ENCODE data around the gene LSG1. TPM values are rescaled to one million over a fixed set of nuclear protein-coding genes. Genes with fewer than 3 reads are reported as not detected.

Gene LSG1
- polyA plus RNA-seq, 1 experiment, result 23.9 TPM

GRCh38 chr3:194661374-194661773 is 10.6 kb downstream of the LSG1 start:
- H3K36me3 ChIP-seq (ENCODE audit: control insufficient read depth, insufficient read depth, low read length), result peaks cover 8% of the 10 kb centered on the region

GRCh38 chr3:194659778-194660177 is 12.2 kb downstream of the LSG1 start:
- no peak for DNase-seq (ENCODE audit: low read depth)
- TF ChIP-seq CTCF (IDR thresholded peaks at IDR 0.05; ENCODE audit: insufficient read depth, low read depth, low read length), result no peak
- no peak overlapping the region for H3K4me3 ChIP-seq (ENCODE audit: low read depth, low read length)
- POLR2A ChIA-PET, result no interaction called here
- H3K36me3 ChIP-seq (ENCODE audit: control insufficient read depth, insufficient read depth, low read length), result peaks cover 4% of the 10 kb centered on the region; the same call in 1 of the 2 replicates
- CTCF ChIA-PET, result interaction anchor here (0.7 to 4.4 kb wide), 2 partner anchors 11 to 12 kb away, joined by 3 to 16 read pairs; partner anchors contain the start of gene LSG1
- no peaks in the 10 kb centered on the region for H3K27me3 ChIP-seq (ENCODE audit: control insufficient read depth, insufficient read depth, low read length)

More at GRCh38 chr3:194661374-194661773, 10.6 kb downstream of the LSG1 start:
- H3K4me3 ChIP-seq (ENCODE audit: low read depth, low read length), result no peak overlapping the region
- DNase-seq (ENCODE audit: low read depth), result no peak
- no peak for TF ChIP-seq CTCF (IDR thresholded peaks at IDR 0.05; ENCODE audit: insufficient read depth, low read depth, low read length)
- ChIA-PET CTCF (interaction anchor here (1.3 to 4.4 kb wide), 2 partner anchors 9 to 10 kb away, joined by 3 to 16 read pairs; partner anchors contain the start of gene LSG1), POLR2A (no interaction called here)
- no peaks in the 10 kb centered on the region for H3K27me3 ChIP-seq (ENCODE audit: control insufficient read depth, insufficient read depth, low read length)

- CTCF ChIA-PET, result interaction anchor here (4.4 kb wide), 1 partner anchor 13 kb away, joined by 16 read pairs; the partner anchor contains the start of gene LSG1
- POLR2A ChIA-PET, result interaction anchor here (0.6 kb wide), 1 partner anchor 883 kb away, joined by 4 read pairs; no protein-coding TSS in a partner anchor
These were observed 13.3 kb downstream of the LSG1 start for GRCh38 chr3:194658477-194659242.

GRCh38 chr3:194657439-194657838 is 14.6 kb downstream of the LSG1 start:
- TF ChIP-seq CTCF (IDR thresholded peaks at IDR 0.05; ENCODE audit: insufficient read depth, low read depth, low read length), result no peak
- CTCF ChIA-PET, result interaction anchor here (0.8 to 1.0 kb wide), 2 partner anchors 11 to 32 kb away, joined by 3 to 4 read pairs; no protein-coding TSS in a partner anchor
- Histone ChIP-seq H3K36me3 (ENCODE audit: control insufficient read depth, insufficient read depth, low read length) (peaks cover 4% of the 10 kb centered on the region), H3K4me3 (ENCODE audit: low read depth, low read length) (no peak overlapping the region), H3K27me3 (ENCODE audit: control insufficient read depth, insufficient read depth, low read length) (no peaks in the 10 kb centered on the region)
- no peak for DNase-seq (ENCODE audit: low read depth)
- POLR2A ChIA-PET, result interaction anchor here (0.6 kb wide), 1 partner anchor 15 kb away, joined by 5 read pairs; the partner anchor contains the start of gene LSG1

More at GRCh38 chr3:194658477-194659242, 13.3 kb downstream of the LSG1 start:
- H3K4me3 ChIP-seq (ENCODE audit: low read depth, low read length), result no peak overlapping the region
- no peaks in the 10 kb centered on the region for H3K27me3 ChIP-seq (ENCODE audit: control insufficient read depth, insufficient read depth, low read length)
- no peak for TF ChIP-seq CTCF (IDR thresholded peaks at IDR 0.05; ENCODE audit: insufficient read depth, low read depth, low read length)
- H3K36me3 ChIP-seq (ENCODE audit: control insufficient read depth, insufficient read depth, low read length), result peaks cover 4% of the 10 kb centered on the region
- no peak for DNase-seq (ENCODE audit: low read depth)

- Histone ChIP-seq H3K36me3 (ENCODE audit: control insufficient read depth, insufficient read depth, low read length) (peaks cover 8% of the 10 kb centered on the region), H3K27me3 (ENCODE audit: control insufficient read depth, insufficient read depth, low read length) (no peaks in the 10 kb centered on the region), H3K4me3 (ENCODE audit: low read depth, low read length) (no peak overlapping the region)
- DNase-seq (ENCODE audit: low read depth), result no peak
- no peak for TF ChIP-seq CTCF (IDR thresholded peaks at IDR 0.05; ENCODE audit: insufficient read depth, low read depth, low read length)
- POLR2A ChIA-PET, result no interaction called here
- CTCF ChIA-PET, result interaction anchor here (0.7 kb wide), 1 partner anchor 28 kb away, joined by 3 read pairs; no protein-coding TSS in a partner anchor
These were observed 17.5 kb downstream of the LSG1 start for GRCh38 chr3:194654443-194654842.

All from BJ (cell line).